Chondrocyte (in vitro differentiated cells): Measurements from ENCODE around the gene TMEM116. TPM values are rescaled to one million over a fixed set of nuclear protein-coding genes. Genes with fewer than 3 reads are reported as not detected.

Experiments
- DNase-seq: peaks from one replicate; pipeline ENCODE4 v3.0.0; 2021; ENCODE audit warnings: mixed read lengths, low spot score
- H3K27ac Mint-ChIP-seq: one replicate; pipeline ENCODE4 v1.8.0; 2021; ENCODE audit warnings: mild to moderate bottlenecking, moderate library complexity, mixed read lengths; ENCODE audit not compliant: unreplicated experiment
- H3K27me3 Mint-ChIP-seq: 2 replicates; pipeline ENCODE4 v1.8.0; 2021; ENCODE audit warnings: low read depth, mixed read lengths
- H3K36me3 Mint-ChIP-seq: 2 replicates; pipeline ENCODE4 v1.8.0; 2021; ENCODE audit warnings: low read depth, mixed read lengths
- H3K4me1 Mint-ChIP-seq: 2 replicates; pipeline ENCODE4 v1.8.0; 2021; ENCODE audit warnings: low read depth, mild to moderate bottlenecking, mixed read lengths
- H3K4me3 Mint-ChIP-seq: one replicate; pipeline ENCODE4 v1.8.0; 2021; ENCODE audit warnings: mild to moderate bottlenecking, moderate library complexity, mixed read lengths; ENCODE audit not compliant: unreplicated experiment
- H3K9me3 Mint-ChIP-seq: 2 replicates; pipeline ENCODE4 v1.8.0; 2021; ENCODE audit warnings: low read depth, mixed read lengths
- CTCF ChIP-seq: fragments of 200-600 bp; sonication (generic); IDR thresholded peaks from 2 replicates; pipeline ENCODE4 v1.5.0; 2021; ENCODE audit warnings: antibody characterized with exemption, mild to moderate bottlenecking, moderate library complexity
- total RNA-seq: library from RNA; stranded (reverse); gene quantifications from 3 replicates; pipeline ENCODE4 v1.2.1, GENCODE V29; 2021

Gene TMEM116
- total RNA-seq, 1 donor from 2014 or later = 8.4 TPM

- peaks cover 21% of the 10 kb centered on the region for H3K4me1 Mint-ChIP-seq
- TF ChIP-seq CTCF = no peak
- DNase-seq = no peak
- no peaks in the 10 kb centered on the region for H3K27me3 Mint-ChIP-seq
- H3K36me3 Mint-ChIP-seq = peaks cover 26% of the 10 kb centered on the region
- H3K27ac Mint-ChIP-seq = no peak overlapping the region
- no peaks in the 10 kb centered on the region for H3K9me3 Mint-ChIP-seq
- no peak overlapping the region for H3K4me3 Mint-ChIP-seq
Observed at GRCh38 chr12:112023759-112024396, 10.9 kb upstream of the TMEM116 start.

GRCh38 chr12:112022241-112023016 lies 9.5 kb upstream of the TMEM116 start:
- Mint-ChIP-seq H3K4me1 (peaks cover 31% of the 10 kb centered on the region), H3K4me3 (no peak overlapping the region), H3K9me3 (no peaks in the 10 kb centered on the region), H3K36me3 (peaks cover 23% of the 10 kb centered on the region), H3K27ac (no peak overlapping the region), H3K27me3 (no peaks in the 10 kb centered on the region)
- no peak for DNase-seq
- no peak for TF ChIP-seq CTCF

- Mint-ChIP-seq H3K27me3 (no peaks in the 10 kb centered on the region), H3K9me3 (peaks cover under 1% of the 10 kb centered on the region), H3K4me1 (peaks cover 36% of the 10 kb centered on the region), H3K36me3 (peaks cover 25% of the 10 kb centered on the region), H3K4me3 (no peak overlapping the region), H3K27ac (no peak overlapping the region)
- no peak for DNase-seq
- no peak for TF ChIP-seq CTCF
Observed at GRCh38 chr12:112020947-112021457, 8.0 kb upstream of the TMEM116 start.

- H3K36me3 Mint-ChIP-seq = peaks cover 20% of the 10 kb centered on the region
- TF ChIP-seq CTCF = no peak
Observed at GRCh38 chr12:112018571-112019237, 5.7 kb upstream of the TMEM116 start.

GRCh38 chr12:112017041-112017440 lies 4.1 kb upstream of the TMEM116 start:
- no peak for DNase-seq
- Mint-ChIP-seq H3K4me3 (no peak overlapping the region), H3K4me1 (peaks cover 54% of the 10 kb centered on the region), H3K36me3 (peaks cover 13% of the 10 kb centered on the region), H3K27ac (peak overlapping the region; percentile 24), H3K27me3 (no peaks in the 10 kb centered on the region), H3K9me3 (peaks cover 2% of the 10 kb centered on the region)
- TF ChIP-seq CTCF = no peak

More at GRCh38 chr12:112018571-112019237, 5.7 kb upstream of the TMEM116 start:
- H3K27me3 Mint-ChIP-seq = no peaks in the 10 kb centered on the region
- peak overlapping the region; percentile 82 for H3K27ac Mint-ChIP-seq
- peaks cover 47% of the 10 kb centered on the region for H3K4me1 Mint-ChIP-seq
- peaks cover 2% of the 10 kb centered on the region for H3K9me3 Mint-ChIP-seq
- DNase-seq = no peak
- no peak overlapping the region for H3K4me3 Mint-ChIP-seq
